Endothelial cell of umbilical vein (primary cell): ENCODE results near the gene SPEM1. TPM values are rescaled to one million over a fixed set of nuclear protein-coding genes. Genes with fewer than 3 reads are reported as not detected.

Experiments used
- BruUV-seq: library from RNA; stranded (reverse); fragments of 400-500 nt; replicated peaks from 2 replicates; lab custom pipeline; 2021; lab: Mats Ljungman, UMichigan
- CTCF ChIA-PET: fragments of 300-600, 350-600 bp; sonication (Branson Sonifier 250); formaldehyde crosslinking; loops from one replicate; lab custom pipeline; 2021; ENCODE audit warnings: antibody characterized with exemption, inconsistent platforms; lab: Charles Lee
- POLR2A ChIA-PET: fragments of 300-600, 350-600 bp; sonication (Branson Sonifier 250); formaldehyde crosslinking; loops from one replicate; lab custom pipeline; 2021; ENCODE audit warnings: antibody characterized with exemption, inconsistent platforms; lab: Charles Lee
- DNase-seq: peaks from one replicate; pipeline ENCODE4 v3.0.0-alpha.2; 2011; ENCODE audit warnings: low read depth, low spot score
- FAIRE-seq: peaks from 2 replicates; lab custom pipeline; 2011; peaks lifted over from hg19 to GRCh38; lab: Jason Lieb, UNC
- H2AFZ ChIP-seq: 2 replicates; pipeline ENCODE4 v1.6.0; 2012; ENCODE audit warnings: low read depth, low read length, control low read depth, inconsistent platforms
- H3K27ac ChIP-seq: 2 replicates; pipeline ENCODE4 v1.5.1; 2011; ENCODE audit warnings: low read depth, mild to moderate bottlenecking, control low read depth, low read length, moderate library complexity; ENCODE audit not compliant: insufficient read depth
- H3K27me3 ChIP-seq, 2 experiments: 2 replicates each; pipeline versions ENCODE4 v1.6.0 to v1.6.1; 2011; ENCODE audit warnings: low read length in 2 of 2, mixed read lengths in 1 of 2; ENCODE audit not compliant: control insufficient read depth in 2 of 2, insufficient read depth in 2 of 2
- H3K36me3 ChIP-seq, 2 experiments: 2 replicates in 1 of 2; 3 replicates in 1 of 2; pipeline ENCODE4 v1.5.1; 2011; ENCODE audit warnings: low read length in 2 of 2, mild to moderate bottlenecking in 1 of 2, moderate library complexity in 1 of 2; ENCODE audit not compliant: control insufficient read depth in 2 of 2, insufficient read depth in 2 of 2; ENCODE audit errors: extremely low read depth in 1 of 2
- H3K4me1 ChIP-seq: 3 replicates; pipeline ENCODE4 v1.5.1; 2011; ENCODE audit warnings: mild to moderate bottlenecking, low read length; ENCODE audit not compliant: control insufficient read depth, insufficient read depth; ENCODE audit errors: extremely low read depth
- H3K4me2 ChIP-seq: 2 replicates; pipeline ENCODE4 v1.6.1; 2011; ENCODE audit warnings: low read length, control low read depth, mixed read lengths; ENCODE audit not compliant: insufficient read depth
- H3K4me3 ChIP-seq, 3 experiments: fragments of 200-600 bp in 1 of 3; sonication (generic), shearing (Covaris generic) in 1 of 3; replicated peaks in 1 of 3; 2 replicates each; pipeline ENCODE4 v1.5.1; 2011 to 2016; ENCODE audit warnings: control low read depth in 3 of 3, low read length in 3 of 3, mild to moderate bottlenecking in 2 of 3, inconsistent platforms in 1 of 3, low read depth in 1 of 3, moderate library complexity in 1 of 3; ENCODE audit not compliant: insufficient read depth in 1 of 3
- H3K79me2 ChIP-seq: 2 replicates; pipeline ENCODE4 v1.6.0; 2012; ENCODE audit warnings: low read length, inconsistent platforms; ENCODE audit not compliant: control insufficient read depth, insufficient read depth
- H3K9ac ChIP-seq: replicated peaks from 2 replicates; pipeline ENCODE3; 2011; ENCODE audit warnings: low read length, control low read depth; ENCODE audit not compliant: insufficient read depth; ENCODE audit errors: extremely low read depth
- H3K9me1 ChIP-seq: replicated peaks from 3 replicates; pipeline ENCODE4 v1.6.0; 2011; ENCODE audit warnings: mild to moderate bottlenecking, low read length; ENCODE audit not compliant: control insufficient read depth, insufficient read depth; ENCODE audit errors: extremely low read depth
- H3K9me3 ChIP-seq: replicated peaks from 2 replicates; pipeline ENCODE4 v1.5.1; 2012; ENCODE audit warnings: low read length, inconsistent platforms; ENCODE audit not compliant: control insufficient read depth, insufficient read depth
- H4K20me1 ChIP-seq: replicated peaks from 2 replicates; pipeline ENCODE3; 2011; ENCODE audit warnings: mild to moderate bottlenecking, low read length; ENCODE audit not compliant: control insufficient read depth, insufficient read depth; ENCODE audit errors: extremely low read depth
- CTCF ChIP-seq, 2 donors: IDR thresholded peaks; 1 replicate in 1 of 2; 2 replicates in 1 of 2; pipeline ENCODE4 v1.5.1; 2011; ENCODE audit warnings: low read length in 2 of 2, mild to moderate bottlenecking in 2 of 2, moderate library complexity in 2 of 2, control low read depth in 1 of 2, inconsistent platforms in 1 of 2, low read depth in 1 of 2; ENCODE audit not compliant: insufficient read depth in 1 of 2; ENCODE audit errors: extremely low read depth in 1 of 2
- FOS ChIP-seq: IDR thresholded peaks from 2 replicates; pipeline ENCODE4 v1.6.1; 2011; ENCODE audit warnings: mild to moderate bottlenecking, low read length, moderate library complexity, borderline replicate concordance; ENCODE audit not compliant: insufficient read depth
- GATA2 ChIP-seq: IDR thresholded peaks from 2 replicates; pipeline ENCODE4 v1.7.0; 2011; ENCODE audit warnings: low read depth, mild to moderate bottlenecking, moderate library complexity, mixed read lengths, low read length; ENCODE audit not compliant: insufficient read length, insufficient read depth
- JUN ChIP-seq: IDR thresholded peaks from 2 replicates; pipeline ENCODE4 v1.6.1; 2011; ENCODE audit warnings: borderline replicate concordance, low read depth; ENCODE audit not compliant: insufficient read length, insufficient read depth
- MAX ChIP-seq: IDR thresholded peaks from 2 replicates; pipeline ENCODE4 v1.6.1; 2011; ENCODE audit not compliant: insufficient read depth, insufficient read length
- MYC ChIP-seq: IDR thresholded peaks from one replicate; pipeline ENCODE4 v1.6.1; 2011; ENCODE audit warnings: mild to moderate bottlenecking, low read depth, low read length
- dilution Hi-C: fragments of 300-500 bp; cut with MboI; formaldehyde crosslinking; loops from one replicate; pipeline ENCODE4 v1.15.0; 2019; ENCODE audit warnings: low sequenced_read_pairs; ENCODE audit not compliant: extremely low pct_ligation_motif_present
- intact Hi-C: fragments of 100-400 bp; cut with micrococcal nuclease; formaldehyde crosslinking; loops from one replicate; pipeline ENCODE4 v1.10.0; 2022
- polyA plus RNA-seq, 4 experiments: library from polyadenylated mRNA; depleted of rRNA in 3 of 4; stranded (reverse) in 3 of 4; unstranded in 1 of 4; fragments of >200 nt; gene quantifications; 2 replicates each; pipeline versions ENCODE4 v1.2.1 to v1.2.3, GENCODE V29; 2011 to 2012; ENCODE audit warnings: missing spikeins in 1 of 4
- total RNA-seq: library from RNA; stranded (reverse); gene quantifications from 2 replicates; pipeline ENCODE4 v1.2.3, GENCODE V29; 2021

The SPEM1 gene
- total and polyA plus RNA-seq, 2 donors (not counting 3 experiments of a cell fraction or from before 2014, with no cell fraction given), result not detected

- FAIRE-seq (no peak), DNase-seq (no peak)
- ChIA-PET POLR2A (no interaction called here), CTCF (no interaction called here)
- H3K27ac ChIP-seq, result no peak overlapping the region
- H3K36me3 ChIP-seq, result peaks cover 0 to 15% of the 10 kb centered on the region in 2 experiments
- no peaks in the 10 kb centered on the region for H3K9me3 ChIP-seq
- H3K4me2 ChIP-seq, result no peak overlapping the region
- dilution Hi-C loops (no loop called here), intact Hi-C loops (no loop called here)
- peaks cover 4% of the 10 kb centered on the region for H3K4me1 ChIP-seq
- TF ChIP-seq JUN (no peak), MYC (no peak), CTCF (IDR thresholded peaks at IDR 0.05; ENCODE audit: extremely low read depth in 1 of 2, insufficient read depth in 1 of 2, low read depth in 1 of 2, low read length in 2 of 2) (no peak), GATA2 (no peak), FOS (no peak), MAX (no peak)
- no peak overlapping the region for H2AFZ ChIP-seq
- H3K4me3 ChIP-seq, result no peak overlapping the region
- no peaks in the 10 kb centered on the region for H3K27me3 ChIP-seq
- H3K9ac ChIP-seq, result no peak overlapping the region
- no TSS peak for BruUV-seq
- peaks cover 2% of the 10 kb centered on the region for H3K79me2 ChIP-seq
- no peaks in the 10 kb centered on the region for H4K20me1 ChIP-seq
- no peaks in the 10 kb centered on the region for H3K9me1 ChIP-seq
Measured at GRCh38 chr17:7408863-7409262, 11.3 kb upstream of the SPEM1 start.
